OCI-LY3 (cell line): ENCODE results near the gene PDLIM1.

ENCODE experiments used
- H2AFZ ChIP-seq: fragments of 200-600, 300-600 bp; shearing (Covaris generic); 2 replicates; pipeline ENCODE4 v1.6.0; 2014; ENCODE audit warnings: antibody characterized with exemption, low read depth, low read length
- H3K27ac ChIP-seq: fragments of 200-600, 300-600 bp; sonication (generic); 2 replicates; pipeline ENCODE4 v1.5.1; 2014; ENCODE audit warnings: mild to moderate bottlenecking, low read length, moderate library complexity, mixed read lengths
- H3K27me3 ChIP-seq: fragments of 200-600, 300-600 bp; sonication (generic); 2 replicates; pipeline ENCODE4 v1.6.1; 2014; ENCODE audit warnings: low read depth, low read length, mixed read lengths
- H3K36me3 ChIP-seq: fragments of 200-600, 300-600 bp; sonication (generic); replicated peaks from 2 replicates; pipeline ENCODE3; 2014; ENCODE audit warnings: low read depth, low read length, mixed read lengths
- H3K4me1 ChIP-seq: fragments of 300-600, 200-600 bp; sonication (generic); 2 replicates; pipeline ENCODE4 v1.6.1; 2014; ENCODE audit warnings: low read length, mixed read lengths
- H3K4me2 ChIP-seq: fragments of 200-600, 300-600 bp; sonication (generic); 2 replicates; pipeline ENCODE4 v1.6.1; 2014; ENCODE audit warnings: low read length, mixed read lengths
- H3K4me3 ChIP-seq: fragments of 300-600, 200-600 bp; sonication (generic); 2 replicates; pipeline ENCODE4 v1.5.1; 2014; ENCODE audit warnings: antibody characterized with exemption, mild to moderate bottlenecking, low read length, moderate library complexity
- H3K79me2 ChIP-seq: fragments of 300-600, 200-600 bp; shearing (Covaris generic); 2 replicates; pipeline ENCODE4 v1.6.1; 2014; ENCODE audit warnings: mild to moderate bottlenecking, low read length, mixed read lengths
- H3K9ac ChIP-seq: fragments of 300-600, 200-600 bp; shearing (Covaris generic); 2 replicates; pipeline ENCODE4 v1.6.0; 2014; ENCODE audit warnings: mild to moderate bottlenecking, low read length, moderate library complexity
- H3K9me3 ChIP-seq: fragments of 200-600, 300-600 bp; shearing (Covaris generic); 2 replicates; pipeline ENCODE4 v1.6.1; 2014; ENCODE audit warnings: low read length, mixed read lengths; ENCODE audit not compliant: insufficient read depth
- H4K20me1 ChIP-seq: fragments of 200-600, 300-600 bp; sonication (generic); 2 replicates; pipeline ENCODE4 v1.6.1; 2016; ENCODE audit warnings: low read length, mixed read lengths; ENCODE audit not compliant: insufficient read depth
- CTCF ChIP-seq: fragments of 200-600, 300-600 bp; sonication (generic); IDR thresholded peaks from 2 replicates; pipeline ENCODE4 v1.5.1; 2014; ENCODE audit warnings: antibody characterized with exemption, low read length, low read depth
- EZH2phosphoT487 ChIP-seq: fragments of 200-600 bp; shearing (Covaris generic); IDR thresholded peaks from 2 replicates; pipeline ENCODE4 v1.6.1; 2018; ENCODE audit warnings: antibody characterized with exemption, mixed run types, low read depth

PDLIM1 gene

GRCh38 chr10:95262763-95263518, 27.9 kb downstream of the PDLIM1 start:
- Histone ChIP-seq H4K20me1 (no peaks in the 10 kb centered on the region), H3K27ac (no peak overlapping the region), H3K9me3 (no peaks in the 10 kb centered on the region), H3K27me3 (no peaks in the 10 kb centered on the region), H2AFZ (no peak overlapping the region), H3K36me3 (no peaks in the 10 kb centered on the region), H3K4me1 (no peaks in the 10 kb centered on the region), H3K4me2 (no peak overlapping the region), H3K4me3 (no peak overlapping the region), H3K9ac (no peak overlapping the region), H3K79me2 (no peaks in the 10 kb centered on the region)
- no peak for TF ChIP-seq CTCF
- TF ChIP-seq EZH2phosphoT487, result no peak

DNA sequence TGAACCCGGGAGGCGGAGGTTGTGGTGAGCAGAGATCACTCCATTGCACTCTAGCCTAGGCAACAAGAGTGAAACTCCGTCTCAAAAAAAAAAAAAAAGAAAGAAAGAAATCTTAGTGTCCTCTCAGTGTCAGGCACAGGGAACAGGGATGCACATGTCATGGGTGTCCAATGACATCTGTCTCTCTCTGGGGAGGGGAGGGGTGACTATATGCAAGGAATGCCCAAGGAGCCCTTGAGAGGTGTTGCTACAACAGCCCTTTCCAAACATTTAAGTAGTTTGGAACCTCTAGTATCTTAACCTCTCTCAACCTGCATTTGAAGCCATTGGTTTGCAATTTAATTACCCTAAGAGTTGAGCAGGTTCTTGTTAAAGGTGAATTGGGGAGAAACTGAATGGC, 28.9 kb downstream of the PDLIM1 start:
- no peak overlapping the region for H3K27ac ChIP-seq
- no peak overlapping the region for H3K9ac ChIP-seq
- H3K4me1 ChIP-seq, result no peaks in the 10 kb centered on the region
- no peaks in the 10 kb centered on the region for H4K20me1 ChIP-seq
- H3K4me2 ChIP-seq, result no peak overlapping the region
- no peak overlapping the region for H2AFZ ChIP-seq
- H3K36me3 ChIP-seq, result no peaks in the 10 kb centered on the region
- H3K4me3 ChIP-seq, result no peak overlapping the region
- H3K9me3 ChIP-seq, result no peaks in the 10 kb centered on the region
- TF ChIP-seq EZH2phosphoT487 (no peak), CTCF (no peak)
- no peaks in the 10 kb centered on the region for H3K79me2 ChIP-seq
- H3K27me3 ChIP-seq, result no peaks in the 10 kb centered on the region

- Histone ChIP-seq H3K4me3 (no peak overlapping the region), H3K27ac (no peak overlapping the region), H3K9ac (no peak overlapping the region), H3K4me2 (no peak overlapping the region), H3K79me2 (no peaks in the 10 kb centered on the region), H3K27me3 (no peaks in the 10 kb centered on the region), H3K36me3 (no peaks in the 10 kb centered on the region), H3K9me3 (no peaks in the 10 kb centered on the region), H4K20me1 (no peaks in the 10 kb centered on the region), H3K4me1 (no peaks in the 10 kb centered on the region), H2AFZ (no peak overlapping the region)
- TF ChIP-seq EZH2phosphoT487 (no peak), CTCF (no peak)
Observed at GRCh38 chr10:95260909-95261552, 29.8 kb downstream of the PDLIM1 start.

- Histone ChIP-seq H3K4me1 (no peaks in the 10 kb centered on the region), H3K4me2 (no peak overlapping the region), H3K9ac (no peak overlapping the region)
Observed at GRCh38 chr10:95260397-95260881, 30.4 kb downstream of the PDLIM1 start.

More at GRCh38 chr10:95260397-95260881, 30.4 kb downstream of the PDLIM1 start:
- Histone ChIP-seq H3K4me3 (no peak overlapping the region), H4K20me1 (no peaks in the 10 kb centered on the region), H3K27ac (no peak overlapping the region), H3K27me3 (no peaks in the 10 kb centered on the region), H2AFZ (no peak overlapping the region), H3K79me2 (no peaks in the 10 kb centered on the region), H3K36me3 (no peaks in the 10 kb centered on the region), H3K9me3 (no peaks in the 10 kb centered on the region)
- TF ChIP-seq EZH2phosphoT487 (no peak), CTCF (no peak)
